ENCODE measurements around the gene ZCCHC2. TPM values are rescaled to one million over a fixed set of nuclear protein-coding genes. Genes with fewer than 3 reads are reported as not detected.

ZCCHC2 gene
- total and polyA plus RNA-seq, 4 donors = 7.1 to 25.4 (median 10.8) TPM

- Histone ChIP-seq H3K9ac (ENCODE audit: low read depth in 1 of 2, low read length in 2 of 2) (no peak overlapping the region), H3K27ac (ENCODE audit: low read depth in 1 of 2, low read length in 2 of 2) (no peak overlapping the region), H3K4me3 (ENCODE audit: low read depth in 1 of 3, low read length in 3 of 3) (no peak overlapping the region), H3K9me3 (ENCODE audit: control insufficient read depth in 4 of 4, low read length in 3 of 4) (no peaks in the 10 kb centered on the region), H3K36me3 (ENCODE audit: control insufficient read depth in 4 of 4, insufficient read depth in 3 of 4, low read depth in 1 of 4, low read length in 3 of 4) (peaks cover 12 to 66% (median 58%) of the 10 kb centered on the region in 4 donors), H3K4me1 (ENCODE audit: control insufficient read depth in 4 of 4, insufficient read depth in 4 of 4, low read length in 3 of 4) (peaks cover 0 to 1% (median 0%) of the 10 kb centered on the region in 4 donors), H3K27me3 (ENCODE audit: control insufficient read depth in 4 of 4, insufficient read depth in 4 of 4, low read length in 3 of 4) (no peaks in the 10 kb centered on the region)
- WGBS = 93% methylated on average over 3 of the region's 3 CpGs
- TF ChIP-seq GABPA (IDR thresholded peaks at IDR 0.05 in 1 of 2, conservative IDR thresholded peaks at IDR 0.05 in 1 of 2) (no peak), HNF4A (conservative IDR thresholded peaks at IDR 0.05) (no peak), NR2F2 (IDR thresholded peaks at IDR 0.05) (no peak), HNF4G (IDR thresholded peaks at IDR 0.05) (no peak), REST (IDR thresholded peaks at IDR 0.05) (no peak), FOXA1 (IDR thresholded peaks at IDR 0.05) (no peak), SP1 (IDR thresholded peaks at IDR 0.05) (no peak), FOXA2 (IDR thresholded peaks at IDR 0.05) (no peak), RAD21 (IDR thresholded peaks at IDR 0.05) (no peak), RXRA (IDR thresholded peaks at IDR 0.05) (no peak)
- TF ChIP-seq, protein P1, sequence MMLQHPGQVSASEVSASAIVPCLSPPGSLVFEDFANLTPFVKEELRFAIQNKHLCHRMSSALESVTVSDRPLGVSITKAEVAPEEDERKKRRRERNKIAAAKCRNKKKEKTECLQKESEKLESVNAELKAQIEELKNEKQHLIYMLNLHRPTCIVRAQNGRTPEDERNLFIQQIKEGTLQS (IDR thresholded peaks at IDR 0.05) = no peak
- TF ChIP-seq, protein P2, sequence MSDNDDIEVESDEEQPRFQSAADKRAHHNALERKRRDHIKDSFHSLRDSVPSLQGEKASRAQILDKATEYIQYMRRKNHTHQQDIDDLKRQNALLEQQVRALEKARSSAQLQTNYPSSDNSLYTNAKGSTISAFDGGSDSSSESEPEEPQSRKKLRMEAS (IDR thresholded peaks at IDR 0.05) = no peak
- DNase-seq (ENCODE audit: low spot score) = no peak
These were observed 41.2 kb downstream of the ZCCHC2 start for GRCh38 chr18:62564044-62564443.

- Histone ChIP-seq H3K4me1 (ENCODE audit: control insufficient read depth in 4 of 4, insufficient read depth in 4 of 4, low read length in 3 of 4) (peaks cover 0 to 1% (median 0%) of the 10 kb centered on the region in 4 donors), H3K27ac (ENCODE audit: low read depth in 1 of 2, low read length in 2 of 2) (peak overlapping the region in 1 of 2 donors; percentile 13), H3K4me3 (ENCODE audit: low read depth in 1 of 3, low read length in 3 of 3) (no peak overlapping the region), H3K27me3 (ENCODE audit: control insufficient read depth in 4 of 4, insufficient read depth in 4 of 4, low read length in 3 of 4) (no peaks in the 10 kb centered on the region), H3K9ac (ENCODE audit: low read depth in 1 of 2, low read length in 2 of 2) (no peak overlapping the region), H3K9me3 (ENCODE audit: control insufficient read depth in 4 of 4, low read length in 3 of 4) (no peaks in the 10 kb centered on the region), H3K36me3 (ENCODE audit: control insufficient read depth in 4 of 4, insufficient read depth in 3 of 4, low read depth in 1 of 4, low read length in 3 of 4) (peaks cover 13 to 70% (median 58%) of the 10 kb centered on the region in 4 donors)
- TF ChIP-seq, protein P3, sequence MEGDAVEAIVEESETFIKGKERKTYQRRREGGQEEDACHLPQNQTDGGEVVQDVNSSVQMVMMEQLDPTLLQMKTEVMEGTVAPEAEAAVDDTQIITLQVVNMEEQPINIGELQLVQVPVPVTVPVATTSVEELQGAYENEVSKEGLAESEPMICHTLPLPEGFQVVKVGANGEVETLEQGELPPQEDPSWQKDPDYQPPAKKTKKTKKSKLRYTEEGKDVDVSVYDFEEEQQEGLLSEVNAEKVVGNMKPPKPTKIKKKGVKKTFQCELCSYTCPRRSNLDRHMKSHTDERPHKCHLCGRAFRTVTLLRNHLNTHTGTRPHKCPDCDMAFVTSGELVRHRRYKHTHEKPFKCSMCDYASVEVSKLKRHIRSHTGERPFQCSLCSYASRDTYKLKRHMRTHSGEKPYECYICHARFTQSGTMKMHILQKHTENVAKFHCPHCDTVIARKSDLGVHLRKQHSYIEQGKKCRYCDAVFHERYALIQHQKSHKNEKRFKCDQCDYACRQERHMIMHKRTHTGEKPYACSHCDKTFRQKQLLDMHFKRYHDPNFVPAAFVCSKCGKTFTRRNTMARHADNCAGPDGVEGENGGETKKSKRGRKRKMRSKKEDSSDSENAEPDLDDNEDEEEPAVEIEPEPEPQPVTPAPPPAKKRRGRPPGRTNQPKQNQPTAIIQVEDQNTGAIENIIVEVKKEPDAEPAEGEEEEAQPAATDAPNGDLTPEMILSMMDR (IDR thresholded peaks at IDR 0.05; ENCODE audit: low read depth, low read length, missing input control) = peak; percentile 33
- TF ChIP-seq RAD21 (IDR thresholded peaks at IDR 0.05) (peak; percentile 62 to 77), HNF4G (IDR thresholded peaks at IDR 0.05) (no peak)
- DNase-seq (ENCODE audit: low spot score) = no peak
- WGBS = 62% methylated on average over 5 of the region's 5 CpGs
These were observed 43.4 kb downstream of the ZCCHC2 start for GRCh38 chr18:62566199-62566598.

Data from liver (tissue), 9 donors.